C1 segment of cervical spinal cord (tissue), 14 donors: Measurements from ENCODE around the gene DSG2.

Experiments
- DNase-seq, 14 donors: peaks; one replicate each; lab custom pipeline; 2025; lab: John Stamatoyannopoulos, UW

Gene DSG2

GRCh38 chr18:31555971-31556747 lies 58.2 kb downstream of the DSG2 start:
- DNase-seq: peak in 4 of 14 donors; percentile 2 to 32 (median 12)

- DNase-seq: no peak
Measured at GRCh38 chr18:31557446-31557845, 59.5 kb downstream of the DSG2 start.

DNA sequence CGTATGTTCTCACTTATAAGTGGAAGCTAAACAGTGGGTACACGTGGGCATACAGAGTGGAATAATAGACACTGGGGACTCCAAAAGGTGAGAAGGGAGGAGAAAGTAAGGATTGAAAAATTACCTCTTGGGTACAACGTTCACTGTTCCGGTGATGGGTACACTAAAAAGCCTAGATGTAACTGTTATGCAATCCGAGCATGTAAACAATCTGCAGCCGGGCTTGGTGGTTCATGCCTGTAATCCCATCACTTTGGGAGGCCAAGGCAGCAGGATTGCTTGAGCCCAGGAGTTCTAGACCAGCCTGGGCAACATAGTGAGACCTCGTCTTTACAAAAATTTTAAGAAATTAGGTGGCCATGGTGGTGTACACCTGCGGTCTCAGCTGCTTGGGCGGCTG lies 60.6 kb downstream of the DSG2 start:
- no peak for DNase-seq

DNA sequence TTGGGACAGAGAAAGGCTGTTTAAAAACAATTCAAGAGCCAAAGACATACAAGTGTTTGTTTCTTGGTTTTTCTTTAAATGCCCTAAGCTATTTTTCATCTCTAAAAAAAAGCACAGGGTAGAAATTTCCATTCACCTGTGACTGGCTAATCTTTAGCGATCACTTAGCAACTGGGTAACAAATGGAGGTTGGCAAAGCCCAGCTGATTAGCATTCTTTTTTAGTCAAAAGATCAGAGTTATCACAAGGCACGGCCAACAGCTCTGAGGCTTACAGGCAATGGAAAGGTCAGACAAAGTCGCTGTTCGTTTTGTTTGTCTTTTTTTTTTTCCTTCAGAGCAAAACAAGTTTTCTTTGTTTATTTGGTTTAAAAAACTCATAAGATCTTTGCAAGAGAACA lies 64.7 kb downstream of the DSG2 start:
- DNase-seq: no peak

GRCh38 chr18:31563778-31564177 lies 65.8 kb downstream of the DSG2 start:
- no peak for DNase-seq

DNA sequence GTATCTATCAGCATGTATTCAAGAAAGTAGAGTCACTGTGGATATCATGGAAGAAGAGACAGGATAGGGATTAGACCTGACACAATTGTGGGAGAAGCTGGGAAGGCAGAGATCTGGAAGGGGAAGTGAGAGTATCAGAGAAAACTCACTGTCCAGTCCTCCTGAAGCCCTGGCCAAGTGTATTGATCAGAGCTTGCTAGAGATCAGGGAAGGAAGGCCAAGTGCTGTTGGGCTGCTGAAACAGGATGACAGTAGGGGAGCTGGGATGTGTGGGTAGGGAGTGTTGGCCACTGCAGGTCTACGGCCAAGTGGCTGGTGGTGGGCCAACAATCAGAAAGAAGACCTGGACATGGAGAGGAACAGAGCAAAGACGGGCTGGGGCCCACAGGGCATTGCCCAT lies 67.4 kb downstream of the DSG2 start:
- no peak for DNase-seq

- DNase-seq: no peak
Measured at GRCh38 chr18:31565782-31566512, 68.0 kb downstream of the DSG2 start.

DNA sequence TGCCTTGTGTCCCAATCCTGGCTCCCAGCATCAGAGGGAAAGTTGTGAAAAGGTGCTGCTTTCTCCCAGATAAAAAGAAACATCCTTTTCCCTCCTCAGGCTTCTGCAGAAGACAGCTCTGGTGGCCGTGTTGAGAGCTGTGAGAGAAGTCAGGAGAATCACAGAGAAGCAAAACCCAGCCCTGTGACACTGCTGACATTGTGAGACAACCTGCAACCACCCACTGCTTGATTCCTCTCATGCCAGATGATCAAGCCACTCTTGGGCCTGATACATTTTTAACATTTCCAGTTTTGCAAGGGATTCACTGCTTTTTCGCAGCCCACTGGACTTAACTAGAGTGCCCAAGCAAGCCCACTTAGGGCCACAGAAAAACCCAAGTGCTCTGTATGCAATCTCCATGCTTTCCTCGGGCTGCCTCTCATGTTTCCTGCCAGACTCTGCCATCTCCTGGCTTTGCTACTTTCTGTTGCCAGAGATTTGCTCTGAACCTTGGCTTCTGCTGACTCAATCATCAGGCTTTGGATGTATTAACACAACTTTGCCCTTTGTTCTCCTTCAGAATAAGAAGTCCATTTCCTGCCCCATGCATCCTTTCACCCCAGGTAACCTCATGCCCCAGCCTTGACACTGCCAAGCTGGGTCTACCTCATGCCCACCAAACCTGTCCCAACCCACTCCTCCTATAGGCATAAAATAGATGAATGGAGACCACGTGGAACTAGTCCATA lies 68.8 kb downstream of the DSG2 start:
- DNase-seq: no peak

DNA sequence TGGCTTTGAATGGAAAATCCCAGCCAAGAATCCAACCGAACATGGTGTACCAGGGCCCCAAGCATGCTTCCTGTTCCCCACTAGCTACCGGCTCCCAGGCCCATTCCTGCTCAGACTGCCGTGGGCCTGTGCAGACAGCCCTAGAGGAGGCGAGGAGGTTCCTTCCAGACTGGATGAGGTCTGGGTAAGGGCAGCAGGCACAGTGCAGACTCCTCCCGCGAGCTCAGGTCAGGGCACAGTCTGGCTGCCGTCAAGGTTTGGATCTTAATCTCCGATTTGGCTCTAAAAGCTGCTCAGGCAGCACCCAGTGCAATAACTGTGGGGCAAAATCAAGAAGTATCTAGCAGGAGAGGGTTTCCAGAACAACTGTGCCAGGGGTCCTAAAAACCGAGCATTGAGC lies 74.4 kb downstream of the DSG2 start:
- no peak for DNase-seq

DNA sequence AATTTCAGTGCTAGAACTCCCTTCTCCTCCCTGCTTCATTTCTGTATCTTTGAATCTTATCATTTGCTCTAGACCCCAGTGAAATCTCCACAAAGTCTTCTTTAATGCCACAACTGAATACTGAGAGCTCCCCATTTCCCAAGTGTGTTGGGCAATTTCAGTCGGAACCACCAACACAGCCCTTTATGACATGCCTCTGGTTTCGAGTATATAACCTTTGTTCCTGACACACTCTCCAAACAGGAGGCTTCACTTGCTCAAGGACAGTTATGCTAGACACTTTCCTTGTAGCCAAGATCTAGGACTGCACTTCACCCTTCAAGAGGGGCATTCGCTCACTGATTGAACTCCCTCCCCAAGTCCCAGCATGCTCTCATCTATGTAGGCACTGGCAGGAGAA lies 75.1 kb downstream of the DSG2 start:
- DNase-seq: no peak

DNA sequence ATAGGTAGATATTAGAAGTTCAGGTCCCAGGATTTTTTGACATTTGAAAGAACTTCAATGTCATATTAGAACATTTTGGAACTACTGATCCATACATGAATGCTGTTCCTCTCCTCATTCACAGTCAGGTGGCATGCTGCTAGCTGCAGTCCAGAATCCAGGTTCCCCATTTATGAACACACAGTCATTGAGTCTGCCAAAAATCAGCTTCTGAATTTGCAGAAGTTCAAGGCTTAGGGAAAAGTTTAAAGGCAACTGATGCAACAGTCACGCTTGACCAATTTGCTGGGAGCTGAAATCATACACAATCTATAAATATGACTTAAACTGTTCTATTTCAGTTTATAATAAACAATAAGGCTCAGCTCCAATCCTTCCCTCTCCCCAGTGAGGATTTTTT lies 76.4 kb downstream of the DSG2 start:
- DNase-seq: no peak

DNA sequence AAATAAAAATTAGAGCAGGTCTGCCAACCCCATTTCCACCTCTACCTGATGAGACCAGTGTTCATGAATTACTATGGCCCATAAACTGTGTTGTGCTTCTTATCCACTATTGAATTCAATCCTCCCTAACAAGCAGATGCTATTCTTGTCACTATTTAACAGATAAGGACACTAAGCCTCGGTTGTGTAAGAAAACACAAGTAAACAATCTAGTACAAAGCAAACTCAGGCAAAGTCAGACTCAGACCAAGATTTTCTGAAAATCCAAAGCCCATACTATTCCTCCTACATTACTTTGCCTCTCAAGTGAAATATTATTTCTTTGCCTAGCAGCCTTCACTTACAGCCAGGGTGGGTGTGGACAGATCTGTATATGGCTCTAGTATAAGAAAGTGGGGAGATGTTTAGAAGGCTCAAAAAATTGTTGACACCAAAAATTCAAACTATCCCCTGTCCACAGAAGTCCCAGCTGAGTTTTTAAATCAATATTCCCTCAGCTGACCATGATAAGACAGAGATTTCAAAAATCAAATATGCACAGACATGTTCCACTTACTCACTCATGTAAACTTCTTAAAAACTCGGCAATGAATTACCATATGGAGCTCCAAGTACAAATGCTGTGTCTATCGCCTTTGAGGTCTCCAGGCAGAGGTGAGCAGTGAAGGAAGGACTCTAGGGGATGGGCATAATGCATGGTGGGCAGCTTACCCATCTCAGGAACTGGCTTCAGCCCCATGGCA lies 77.7 kb downstream of the DSG2 start:
- DNase-seq: no peak

DNA sequence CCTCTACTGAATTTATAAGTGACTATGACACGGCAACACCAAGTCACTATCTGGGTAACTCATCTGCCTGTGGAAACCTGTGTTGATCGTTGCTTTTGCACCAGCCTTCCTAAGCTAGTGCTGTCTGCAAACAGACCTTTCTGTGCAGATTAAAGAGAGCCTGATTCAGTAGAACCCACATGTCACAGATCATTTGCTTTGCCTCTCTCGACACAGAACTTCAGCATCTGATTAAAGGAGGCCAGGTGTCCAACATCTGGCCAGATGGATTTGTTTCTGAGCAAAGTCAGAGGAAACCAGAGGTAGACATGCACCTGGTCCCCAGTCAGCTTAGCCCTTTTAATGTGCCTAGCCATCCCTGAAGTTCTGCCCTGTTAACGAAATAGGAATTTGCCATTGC lies 78.7 kb downstream of the DSG2 start:
- no peak for DNase-seq

GRCh38 chr18:31577195-31577594 lies 79.2 kb downstream of the DSG2 start:
- no peak for DNase-seq

DNA sequence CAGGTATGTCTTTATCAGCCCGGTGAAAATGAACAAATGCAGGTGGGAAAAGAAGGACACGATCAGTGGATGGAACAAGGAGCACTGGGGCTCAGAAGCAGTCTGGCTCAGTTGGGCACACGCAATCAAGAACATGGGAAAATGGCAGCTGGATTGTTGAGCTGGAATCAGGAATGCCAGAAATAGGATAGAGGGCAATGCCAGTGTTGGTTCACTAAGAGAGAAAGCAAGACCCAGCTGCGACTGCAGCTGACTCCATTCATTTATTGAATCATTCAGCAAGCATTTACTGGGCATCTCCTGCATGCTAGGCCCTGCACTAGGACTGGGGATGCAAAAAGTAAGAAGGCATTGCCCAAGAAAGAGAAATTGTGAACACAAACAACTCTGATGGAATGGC lies 80.1 kb downstream of the DSG2 start:
- DNase-seq: no peak

GRCh38 chr18:31579375-31579774 lies 81.4 kb downstream of the DSG2 start:
- DNase-seq: no peak

DNA sequence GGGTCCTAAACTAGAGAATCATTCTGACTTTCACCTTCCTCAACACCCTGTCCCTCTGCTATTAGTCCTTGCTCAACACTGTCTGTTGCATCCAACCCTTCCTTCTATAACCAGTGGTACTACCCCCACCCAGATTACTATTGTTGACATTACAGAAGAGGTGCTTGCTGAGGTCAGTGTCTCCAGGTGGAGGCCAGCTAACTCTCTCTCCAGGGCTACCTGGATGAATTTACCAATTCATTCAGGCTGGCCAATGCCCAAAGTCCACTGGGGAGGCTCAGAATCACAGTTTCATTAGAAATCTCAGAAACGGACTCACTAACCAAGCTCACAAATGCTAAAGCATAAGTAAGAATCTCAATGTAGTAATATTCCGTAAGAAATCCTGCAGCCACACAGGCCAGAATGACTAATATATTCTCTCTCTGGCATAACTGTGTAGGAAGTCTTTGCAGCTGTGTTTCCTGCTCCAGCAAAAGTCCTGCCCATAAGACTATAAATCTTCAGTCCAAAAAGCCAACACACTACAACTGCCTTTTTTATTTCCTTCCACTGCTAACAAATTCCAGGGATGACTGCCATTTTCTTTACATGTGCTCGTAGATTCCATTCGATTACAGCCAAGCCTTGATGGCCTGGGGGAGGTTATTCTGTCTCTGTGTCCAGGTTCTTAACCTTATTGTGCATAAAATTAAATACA lies 83.7 kb downstream of the DSG2 start:
- DNase-seq: no peak

GRCh38 chr18:31583185-31583854 lies 85.3 kb downstream of the DSG2 start:
- no peak for DNase-seq

GRCh38 chr18:31585991-31586390 lies 88.0 kb downstream of the DSG2 start:
- no peak for DNase-seq

DNA sequence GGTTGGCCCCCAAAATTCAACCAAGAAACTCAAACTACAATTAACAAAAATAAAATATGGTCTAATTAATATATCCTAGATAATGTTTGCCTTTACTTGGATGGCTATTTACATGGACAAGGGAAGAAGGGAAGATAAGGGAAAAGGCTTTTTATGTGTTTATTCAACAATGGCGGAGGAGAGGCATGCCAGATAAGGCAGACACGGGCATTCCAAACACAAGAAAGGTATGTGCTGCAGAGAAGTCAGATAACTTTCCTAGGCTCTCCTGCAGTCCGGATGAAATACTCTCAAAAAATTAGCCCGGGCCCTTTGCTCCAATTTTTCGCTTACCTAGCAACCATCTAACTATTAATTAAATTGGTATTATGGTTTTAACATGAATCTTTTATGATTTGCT lies 88.6 kb downstream of the DSG2 start:
- DNase-seq: no peak

DNA sequence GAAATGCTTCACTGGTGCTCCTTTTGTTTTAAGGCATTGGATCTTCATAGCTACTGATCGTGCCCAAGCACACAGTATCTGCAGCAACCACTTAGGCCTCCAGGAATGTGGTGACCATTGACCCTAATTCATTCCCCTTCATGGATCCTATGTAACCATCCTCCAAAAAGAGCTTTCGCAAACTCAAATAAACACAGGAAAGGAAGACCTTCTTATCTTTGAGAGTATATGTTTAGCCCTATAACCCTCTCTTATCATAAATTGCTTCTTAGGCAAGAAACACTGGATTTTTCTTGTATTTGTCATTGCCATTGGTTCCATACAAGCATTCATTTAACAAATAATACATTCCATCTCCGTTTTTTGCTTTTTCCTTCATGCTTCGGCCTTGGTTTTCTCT lies 89.6 kb downstream of the DSG2 start:
- DNase-seq: no peak
